Measurements from ENCODE around the gene PHLPP1.

GRCh38 chr18:62938487-62938886, 223.1 kb downstream of the PHLPP1 start:
- no peak for TF ChIP-seq CTCF (IDR thresholded peaks at IDR 0.05 in 4 of 5, conservative IDR thresholded peaks at IDR 0.05 in 1 of 5)
- no peak for TF ChIP-seq POLR2A (IDR thresholded peaks at IDR 0.05)

Measured in gastrocnemius medialis (tissue), 4 donors.